ENCODE results near the gene ACAP2.
"Not testable (repeated sequence)": the region's sequence is repeated elsewhere in the genome, so short reads cannot be mapped to it uniquely, and the experiment has no call there.

The ACAP2 gene

DNA sequence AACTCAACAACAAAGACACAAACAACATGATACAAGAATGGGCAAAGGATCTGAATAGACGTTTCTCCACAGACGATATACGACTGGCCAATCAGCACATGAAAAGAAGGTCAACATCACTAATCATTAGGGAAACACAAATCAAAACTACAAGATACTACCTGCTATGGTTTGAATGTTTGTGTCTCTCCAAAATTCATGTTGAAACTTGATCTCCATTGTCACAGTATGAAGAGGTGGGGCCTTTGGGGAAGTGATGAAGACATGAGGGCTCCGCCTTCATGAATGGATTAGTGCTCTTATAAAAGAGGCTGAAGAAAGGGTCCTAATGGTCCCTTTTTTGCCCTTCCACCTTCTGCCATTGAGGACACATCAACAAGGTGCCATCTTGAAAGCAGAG, 32.3 kb downstream of the ACAP2 start:
- ChIA-PET CTCF (interaction anchor here (0.9 kb wide), 1 partner anchor 139 kb away, joined by 3 read pairs; the partner anchor contains the start of gene XXYLT1), POLR2A (no interaction called here)
- no peak overlapping the region for H3K4me3 ChIP-seq (ENCODE audit: low read depth, low read length)
- TF ChIP-seq, protein P1, sequence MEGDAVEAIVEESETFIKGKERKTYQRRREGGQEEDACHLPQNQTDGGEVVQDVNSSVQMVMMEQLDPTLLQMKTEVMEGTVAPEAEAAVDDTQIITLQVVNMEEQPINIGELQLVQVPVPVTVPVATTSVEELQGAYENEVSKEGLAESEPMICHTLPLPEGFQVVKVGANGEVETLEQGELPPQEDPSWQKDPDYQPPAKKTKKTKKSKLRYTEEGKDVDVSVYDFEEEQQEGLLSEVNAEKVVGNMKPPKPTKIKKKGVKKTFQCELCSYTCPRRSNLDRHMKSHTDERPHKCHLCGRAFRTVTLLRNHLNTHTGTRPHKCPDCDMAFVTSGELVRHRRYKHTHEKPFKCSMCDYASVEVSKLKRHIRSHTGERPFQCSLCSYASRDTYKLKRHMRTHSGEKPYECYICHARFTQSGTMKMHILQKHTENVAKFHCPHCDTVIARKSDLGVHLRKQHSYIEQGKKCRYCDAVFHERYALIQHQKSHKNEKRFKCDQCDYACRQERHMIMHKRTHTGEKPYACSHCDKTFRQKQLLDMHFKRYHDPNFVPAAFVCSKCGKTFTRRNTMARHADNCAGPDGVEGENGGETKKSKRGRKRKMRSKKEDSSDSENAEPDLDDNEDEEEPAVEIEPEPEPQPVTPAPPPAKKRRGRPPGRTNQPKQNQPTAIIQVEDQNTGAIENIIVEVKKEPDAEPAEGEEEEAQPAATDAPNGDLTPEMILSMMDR (IDR thresholded peaks at IDR 0.05; ENCODE audit: insufficient read depth, low read length, missing control alignments) = no peak
- no peak for DNase-seq (ENCODE audit: low read depth, low spot score)

GRCh38 chr3:195407531-195408409, 35.0 kb downstream of the ACAP2 start:
- DNase-seq (ENCODE audit: low read depth, low spot score) = no peak
- ChIA-PET POLR2A (no interaction called here), CTCF (no interaction called here)
- no peak overlapping the region for H3K4me3 ChIP-seq (ENCODE audit: low read depth, low read length)
- TF ChIP-seq, protein P1 (IDR thresholded peaks at IDR 0.05; ENCODE audit: insufficient read depth, low read length, missing control alignments) = no peak

DNA sequence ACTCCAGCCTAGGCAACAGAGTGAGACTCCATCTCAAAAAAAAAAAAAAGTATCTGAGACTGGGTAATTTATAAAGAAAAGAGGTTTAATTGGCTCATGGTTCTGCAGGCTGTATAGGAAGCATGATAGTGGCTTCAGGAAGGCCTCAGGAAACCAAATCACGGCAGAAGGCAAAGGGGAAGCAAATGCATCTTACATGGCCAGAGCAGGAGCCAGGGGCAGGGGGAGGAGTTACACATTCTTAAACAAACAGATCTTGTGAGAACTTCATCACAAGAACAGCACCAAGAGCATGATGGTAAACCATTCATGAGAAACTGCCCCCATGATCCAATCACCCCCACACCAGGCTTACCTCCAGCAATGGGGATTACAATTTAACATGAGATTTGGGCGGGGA, 37.2 kb downstream of the ACAP2 start:
- ChIA-PET POLR2A (no interaction called here), CTCF (no interaction called here)
- H3K4me3 ChIP-seq (ENCODE audit: low read depth, low read length) = no peak overlapping the region
- TF ChIP-seq, protein P1 (IDR thresholded peaks at IDR 0.05; ENCODE audit: insufficient read depth, low read length, missing control alignments) = no peak
- DNase-seq (ENCODE audit: low read depth, low spot score) = no peak

DNA sequence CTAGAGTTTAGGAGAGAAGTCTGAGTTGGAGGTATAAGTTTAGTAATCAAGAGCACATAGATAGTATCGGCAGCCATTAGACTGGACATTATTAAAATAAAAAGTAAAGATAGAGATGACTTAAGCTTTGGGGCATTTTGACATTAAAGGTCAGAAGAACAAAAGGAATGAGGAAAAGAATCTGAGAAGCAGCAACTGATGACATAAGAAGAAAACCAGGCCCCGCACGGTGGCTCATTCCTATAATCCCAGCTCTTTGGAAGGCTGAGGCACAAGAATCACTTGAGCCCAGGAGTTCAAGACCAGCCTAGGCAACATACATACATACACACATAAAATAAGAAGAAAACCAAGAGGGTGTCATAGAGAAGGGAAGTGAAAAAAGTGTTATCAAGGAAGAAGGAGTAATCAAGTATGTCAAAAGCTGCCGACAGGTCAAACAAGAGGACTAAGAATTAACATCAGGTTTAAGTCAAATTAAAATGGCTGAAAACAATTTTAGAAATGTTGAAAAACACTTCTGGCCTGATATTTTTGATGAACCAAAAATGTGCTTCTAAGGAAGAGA, 38.9 kb downstream of the ACAP2 start:
- ChIA-PET POLR2A (no interaction called here), CTCF (no interaction called here)
- H3K4me3 ChIP-seq (ENCODE audit: low read depth, low read length) = no peak overlapping the region
- TF ChIP-seq, protein P1 (IDR thresholded peaks at IDR 0.05; ENCODE audit: insufficient read depth, low read length, missing control alignments) = no peak
- no peak for DNase-seq (ENCODE audit: low read depth, low spot score)

GRCh38 chr3:195403244-195403643, 39.6 kb downstream of the ACAP2 start:
- ChIA-PET CTCF (no interaction called here), POLR2A (no interaction called here)
- TF ChIP-seq, protein P1 (IDR thresholded peaks at IDR 0.05; ENCODE audit: insufficient read depth, low read length, missing control alignments) = no peak
- no peak overlapping the region for H3K4me3 ChIP-seq (ENCODE audit: low read depth, low read length)
- DNase-seq (ENCODE audit: low read depth, low spot score) = no peak

GRCh38 chr3:195401943-195402342, 40.9 kb downstream of the ACAP2 start:
- ChIA-PET POLR2A (no interaction called here), CTCF (no interaction called here)
- no peak overlapping the region for H3K4me3 ChIP-seq (ENCODE audit: low read depth, low read length)
- no peak for DNase-seq (ENCODE audit: low read depth, low spot score)
- TF ChIP-seq, protein P1 (IDR thresholded peaks at IDR 0.05; ENCODE audit: insufficient read depth, low read length, missing control alignments) = no peak

DNA sequence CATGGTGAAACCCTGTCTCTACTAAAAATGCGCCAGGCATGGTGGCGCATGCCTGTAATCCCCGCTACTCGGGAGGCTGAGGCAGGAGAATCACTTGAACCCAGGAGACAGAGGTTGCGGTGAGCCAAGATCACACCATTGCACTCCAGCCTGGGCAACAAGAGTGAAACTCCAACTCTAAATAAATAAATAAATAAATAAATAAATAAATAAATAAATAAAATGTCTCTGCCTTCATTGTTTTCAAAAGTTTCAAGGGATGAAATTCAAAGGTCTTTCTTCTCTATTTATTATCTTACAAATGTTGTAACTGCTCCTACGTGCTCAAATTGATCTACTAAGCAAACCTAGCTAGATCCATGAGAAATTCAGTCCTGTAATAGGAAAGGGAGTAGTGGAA, 44.4 kb downstream of the ACAP2 start:
- POLR2A ChIA-PET; H3K4me3 ChIP-seq (ENCODE audit: low read depth, low read length); DNase-seq (ENCODE audit: low read depth, low spot score); CTCF ChIA-PET: not testable (repeated sequence)

All from AG04449 (cell line).